ENCODE results near the gene ACACA. TPM values are rescaled to one million over a fixed set of nuclear protein-coding genes. Genes with fewer than 3 reads are reported as not detected.

The ACACA gene
- total RNA-seq, 4 donors from 2014 or later: 4.7 to 75.1 (median 41.9) TPM

- intact Hi-C loops (cut with DNase I; ENCODE audit: low total_unique reads): no loop called here
- Histone ChIP-seq H3K27me3 (no peaks in the 10 kb centered on the region), H3K9me3 (no peaks in the 10 kb centered on the region), H3K27ac (no peak overlapping the region), H3K4me3 (no peak overlapping the region), H3K36me3 (no peaks in the 10 kb centered on the region), H3K4me1 (no peaks in the 10 kb centered on the region)
- TF ChIP-seq POLR2A (IDR thresholded peaks at IDR 0.05): no peak
- TF ChIP-seq CTCF (IDR thresholded peaks at IDR 0.05): no peak
- DNase-seq: no peak
Observed at GRCh38 chr17:37064956-37065355, 341.7 kb downstream of the ACACA start.

- no peak for DNase-seq
- no peak for TF ChIP-seq POLR2A (IDR thresholded peaks at IDR 0.05)
- no peak for TF ChIP-seq CTCF (IDR thresholded peaks at IDR 0.05)
- Histone ChIP-seq H3K27me3 (no peaks in the 10 kb centered on the region), H3K4me3 (no peak overlapping the region), H3K9me3 (no peaks in the 10 kb centered on the region), H3K4me1 (no peaks in the 10 kb centered on the region), H3K27ac (no peak overlapping the region), H3K36me3 (no peaks in the 10 kb centered on the region)
- intact Hi-C loops (cut with DNase I; ENCODE audit: low total_unique reads): no loop called here
Observed at GRCh38 chr17:37064206-37064605, 342.4 kb downstream of the ACACA start.

- Histone ChIP-seq H3K36me3 (no peaks in the 10 kb centered on the region), H3K4me3 (no peak overlapping the region), H3K4me1 (no peaks in the 10 kb centered on the region), H3K27me3 (no peaks in the 10 kb centered on the region), H3K27ac (no peak overlapping the region), H3K9me3 (no peaks in the 10 kb centered on the region)
- no peak for DNase-seq
- TF ChIP-seq CTCF (IDR thresholded peaks at IDR 0.05) (no peak), POLR2A (IDR thresholded peaks at IDR 0.05) (no peak)
- intact Hi-C loops (cut with DNase I; ENCODE audit: low total_unique reads): no loop called here
Observed at GRCh38 chr17:37062021-37062420, 344.6 kb downstream of the ACACA start.

GRCh38 chr17:37060928-37061327 lies 345.7 kb downstream of the ACACA start:
- intact Hi-C loops (cut with DNase I; ENCODE audit: low total_unique reads): no loop called here
- DNase-seq: no peak
- Histone ChIP-seq H3K4me1 (no peaks in the 10 kb centered on the region), H3K4me3 (no peak overlapping the region), H3K9me3 (no peaks in the 10 kb centered on the region), H3K36me3 (no peaks in the 10 kb centered on the region), H3K27ac (no peak overlapping the region), H3K27me3 (no peaks in the 10 kb centered on the region)
- TF ChIP-seq POLR2A (IDR thresholded peaks at IDR 0.05) (no peak), CTCF (IDR thresholded peaks at IDR 0.05) (no peak)

GRCh38 chr17:37060094-37060493 lies 346.5 kb downstream of the ACACA start:
- Histone ChIP-seq H3K27ac (no peak overlapping the region), H3K4me3 (no peak overlapping the region), H3K4me1 (no peaks in the 10 kb centered on the region), H3K27me3 (no peaks in the 10 kb centered on the region), H3K36me3 (no peaks in the 10 kb centered on the region), H3K9me3 (no peaks in the 10 kb centered on the region)
- DNase-seq: no peak
- TF ChIP-seq POLR2A (IDR thresholded peaks at IDR 0.05): no peak
- no peak for TF ChIP-seq CTCF (IDR thresholded peaks at IDR 0.05)
- intact Hi-C loops (cut with DNase I; ENCODE audit: low total_unique reads): no loop called here

Measured in uterus (tissue), 4 donors.